Measurements from ENCODE around the gene R3HDM1.
"Not testable (repeated sequence)": the region's sequence is repeated elsewhere in the genome, so short reads cannot be mapped to it uniquely, and the experiment has no call there.

R3HDM1 gene

DNA sequence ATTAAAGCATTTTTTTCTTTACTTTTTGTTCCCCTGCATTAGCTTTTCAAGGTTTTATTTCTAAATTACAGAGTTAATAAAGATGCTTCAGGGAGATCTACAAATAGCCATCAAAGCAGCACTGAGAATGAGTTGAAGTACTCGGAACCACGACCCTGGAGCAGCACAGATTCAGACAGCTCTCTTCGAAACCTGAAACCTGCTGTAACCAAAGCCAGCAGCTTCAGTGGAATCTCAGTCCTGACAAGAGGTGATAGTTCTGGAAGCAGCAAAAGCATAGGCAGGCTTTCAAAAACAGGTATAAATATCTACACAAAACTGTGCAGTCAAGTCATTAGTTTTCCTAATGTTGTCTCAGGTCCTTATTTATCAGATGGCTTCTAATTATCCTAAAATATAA is 107.5 kb downstream of the R3HDM1 start:
- TF ChIP-seq, protein P1, sequence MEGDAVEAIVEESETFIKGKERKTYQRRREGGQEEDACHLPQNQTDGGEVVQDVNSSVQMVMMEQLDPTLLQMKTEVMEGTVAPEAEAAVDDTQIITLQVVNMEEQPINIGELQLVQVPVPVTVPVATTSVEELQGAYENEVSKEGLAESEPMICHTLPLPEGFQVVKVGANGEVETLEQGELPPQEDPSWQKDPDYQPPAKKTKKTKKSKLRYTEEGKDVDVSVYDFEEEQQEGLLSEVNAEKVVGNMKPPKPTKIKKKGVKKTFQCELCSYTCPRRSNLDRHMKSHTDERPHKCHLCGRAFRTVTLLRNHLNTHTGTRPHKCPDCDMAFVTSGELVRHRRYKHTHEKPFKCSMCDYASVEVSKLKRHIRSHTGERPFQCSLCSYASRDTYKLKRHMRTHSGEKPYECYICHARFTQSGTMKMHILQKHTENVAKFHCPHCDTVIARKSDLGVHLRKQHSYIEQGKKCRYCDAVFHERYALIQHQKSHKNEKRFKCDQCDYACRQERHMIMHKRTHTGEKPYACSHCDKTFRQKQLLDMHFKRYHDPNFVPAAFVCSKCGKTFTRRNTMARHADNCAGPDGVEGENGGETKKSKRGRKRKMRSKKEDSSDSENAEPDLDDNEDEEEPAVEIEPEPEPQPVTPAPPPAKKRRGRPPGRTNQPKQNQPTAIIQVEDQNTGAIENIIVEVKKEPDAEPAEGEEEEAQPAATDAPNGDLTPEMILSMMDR (IDR thresholded peaks at IDR 0.05; ENCODE audit: low read depth, low read length) = no peak
- DNase-seq (ENCODE audit: extremely low read depth, low read depth) = no peak

DNA sequence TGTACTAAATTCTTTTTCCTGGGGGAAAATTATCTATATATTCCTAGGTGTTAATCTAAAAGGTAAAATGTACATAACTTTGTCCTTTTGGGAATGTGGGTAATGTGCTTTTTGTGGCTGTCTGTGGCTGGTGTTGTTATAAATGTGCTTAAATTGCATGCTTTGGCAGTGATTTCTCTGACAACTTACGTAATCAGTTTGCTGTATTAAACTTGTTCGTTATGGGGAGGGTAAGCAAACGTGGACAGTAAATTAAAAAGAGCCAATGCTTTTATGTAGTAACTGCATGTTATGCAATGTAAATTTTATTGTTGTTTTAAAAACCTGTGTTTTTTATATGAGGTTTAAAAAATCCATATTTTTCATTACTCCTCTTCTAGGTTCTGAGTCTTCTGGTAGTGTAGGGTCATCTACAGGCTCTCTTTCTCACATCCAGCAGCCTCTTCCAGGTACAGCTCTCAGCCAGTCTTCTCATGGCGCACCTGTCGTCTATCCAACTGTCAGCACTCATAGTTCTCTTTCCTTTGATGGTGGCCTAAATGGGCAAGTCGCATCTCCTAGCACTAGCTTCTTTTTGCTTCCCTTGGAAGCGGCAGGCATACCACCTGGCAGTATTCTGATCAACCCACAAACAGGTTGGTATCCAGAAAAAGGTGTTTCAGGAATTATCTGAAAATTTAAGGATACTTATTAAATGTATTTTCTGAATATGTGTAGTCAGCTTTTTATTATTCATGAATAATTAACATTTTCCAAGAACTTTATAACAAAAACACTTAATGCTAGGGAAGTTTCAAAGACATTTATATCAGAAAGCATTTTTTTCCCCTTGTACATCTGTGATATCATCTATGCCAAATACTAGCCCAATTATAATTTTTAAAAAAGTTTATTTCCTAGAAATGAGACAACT is 110.1 kb downstream of the R3HDM1 start:
- no peak for DNase-seq (ENCODE audit: extremely low read depth, low read depth)
- TF ChIP-seq, protein P1 (IDR thresholded peaks at IDR 0.05; ENCODE audit: low read depth, low read length) = no peak

DNA sequence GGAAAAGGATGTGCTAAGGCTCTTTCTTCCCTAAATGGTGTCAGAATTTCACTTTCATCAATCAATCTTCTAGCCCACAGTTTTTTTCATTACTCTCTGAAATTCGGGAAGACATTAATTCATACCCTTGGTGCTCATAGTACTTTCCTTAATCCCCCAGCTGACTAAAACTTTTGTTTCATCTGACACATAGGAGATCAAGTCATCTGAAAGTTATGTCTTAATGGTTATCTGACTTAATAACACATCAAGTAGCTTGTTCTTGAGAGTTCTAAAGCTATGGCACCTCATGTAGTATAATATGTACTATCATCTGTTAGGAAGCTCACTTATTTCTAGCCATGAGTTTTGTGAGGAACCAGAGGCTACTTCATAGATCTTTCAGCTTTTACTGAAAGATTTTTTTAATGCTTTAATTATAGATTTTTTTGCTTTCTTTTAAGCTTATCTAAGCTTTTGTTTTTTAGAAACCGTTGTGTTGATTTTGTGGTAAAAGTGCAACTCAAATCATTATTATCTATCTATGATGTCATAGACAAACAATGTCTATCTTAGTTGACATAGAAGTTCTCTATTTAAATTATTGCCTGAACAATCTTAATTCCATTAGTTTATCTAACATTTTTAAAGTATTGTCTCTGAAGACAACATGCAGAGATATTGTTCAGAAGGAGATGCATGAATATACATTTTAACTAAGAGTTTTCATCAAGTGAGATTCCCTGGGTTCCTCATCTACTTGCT is 116.7 kb downstream of the R3HDM1 start:
- no peak for DNase-seq (ENCODE audit: extremely low read depth, low read depth)
- TF ChIP-seq, protein P1 (IDR thresholded peaks at IDR 0.05; ENCODE audit: low read depth, low read length) = no peak

DNA sequence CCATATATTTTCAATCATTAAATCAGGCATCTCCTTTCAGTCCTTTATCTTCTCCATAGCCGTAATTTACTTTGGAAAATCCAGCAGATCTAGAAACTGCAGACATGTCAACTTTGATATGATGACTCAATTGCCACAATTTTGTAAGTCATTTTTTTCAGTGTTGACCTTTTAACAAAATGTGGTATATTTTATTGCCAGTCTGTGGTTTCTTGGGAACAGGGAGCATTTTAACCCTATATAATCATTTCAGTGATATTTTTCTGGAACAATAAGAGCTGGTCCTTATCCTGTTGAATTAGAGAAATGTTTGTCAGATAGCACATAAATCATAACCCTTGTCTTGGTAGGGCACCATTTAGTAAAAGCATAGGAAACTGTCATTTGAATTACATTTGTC is 119.4 kb downstream of the R3HDM1 start:
- TF ChIP-seq, protein P1 (IDR thresholded peaks at IDR 0.05; ENCODE audit: low read depth, low read length) = no peak
- no peak for DNase-seq (ENCODE audit: extremely low read depth, low read depth)

DNA sequence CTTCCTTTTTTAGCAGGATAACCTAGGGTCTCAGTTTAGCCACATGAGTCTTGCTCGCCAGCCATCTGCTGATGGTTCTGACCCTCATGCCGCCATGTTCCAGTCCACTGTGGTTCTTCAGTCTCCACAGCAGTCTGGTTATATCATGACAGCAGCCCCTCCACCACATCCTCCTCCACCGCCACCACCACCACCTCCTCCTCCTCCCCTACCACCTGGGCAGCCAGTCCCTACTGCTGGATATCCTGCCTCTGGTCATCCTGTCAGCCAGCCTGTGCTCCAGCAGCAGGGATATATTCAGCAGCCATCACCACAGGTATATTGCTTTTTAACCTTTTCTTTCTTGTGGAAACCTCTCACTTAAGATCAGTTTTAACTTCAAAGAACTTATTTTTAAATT is 120.4 kb downstream of the R3HDM1 start:
- TF ChIP-seq, protein P1 (IDR thresholded peaks at IDR 0.05; ENCODE audit: low read depth, low read length) = no peak
- no peak for DNase-seq (ENCODE audit: extremely low read depth, low read depth)

DNA sequence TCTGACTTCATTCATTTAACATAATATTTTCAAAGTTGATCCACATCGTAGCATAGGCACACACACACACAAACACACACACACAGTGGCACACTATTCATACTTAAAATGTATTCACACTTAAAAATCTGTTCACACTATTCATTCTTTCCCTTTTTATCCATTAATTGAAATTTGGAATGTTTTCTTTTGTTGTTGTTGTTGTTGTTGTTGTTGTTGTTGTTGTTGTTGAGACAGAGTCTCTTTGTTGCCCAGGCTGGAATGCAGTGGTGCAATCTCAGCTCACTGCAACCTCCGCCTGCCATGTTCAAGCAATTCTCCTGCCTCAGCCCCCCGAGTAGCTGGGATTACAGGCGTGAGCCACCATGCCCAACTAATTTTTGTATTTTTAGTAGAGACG is 123.0 kb downstream of the R3HDM1 start:
- DNase-seq (ENCODE audit: extremely low read depth, low read depth) = not testable (repeated sequence)

DNA sequence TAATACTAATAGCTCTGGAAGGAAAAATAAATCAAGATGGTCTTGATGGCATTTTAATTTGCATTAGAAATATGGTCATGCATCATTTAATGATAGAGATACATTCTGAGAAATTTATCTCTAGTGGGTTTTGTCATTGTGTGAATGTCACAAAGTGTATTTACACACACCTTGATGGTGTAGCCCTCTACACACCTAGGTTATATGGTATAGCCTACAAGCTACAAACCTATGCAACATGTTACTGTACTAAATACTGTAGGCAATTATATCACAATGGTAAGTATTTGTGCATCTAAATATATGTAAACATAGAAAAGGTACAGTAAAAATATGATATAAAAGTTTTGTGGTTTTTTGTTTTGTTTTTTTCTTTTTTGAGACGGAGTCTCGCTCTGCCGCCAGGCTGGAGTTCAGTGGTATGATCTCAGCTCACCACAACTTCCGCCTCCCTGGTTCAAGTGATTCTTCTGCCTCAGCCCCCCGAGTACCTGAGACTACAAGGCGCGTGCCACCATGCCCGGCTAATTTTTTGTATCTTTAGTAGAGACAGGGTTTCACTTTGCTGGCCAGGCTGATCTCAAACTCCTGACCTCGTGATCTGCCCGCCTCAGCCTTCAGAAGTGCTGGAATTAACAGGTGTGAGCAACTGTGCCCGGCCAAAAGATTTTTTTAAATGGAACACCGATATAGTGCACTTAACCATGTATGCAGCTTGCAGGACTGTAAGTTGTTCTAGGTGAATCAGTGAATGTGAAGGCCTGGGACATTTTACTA is 126.7 kb downstream of the R3HDM1 start:
- DNase-seq (ENCODE audit: extremely low read depth, low read depth) = no peak
- TF ChIP-seq, protein P1 (IDR thresholded peaks at IDR 0.05; ENCODE audit: low read depth, low read length) = no peak

Data from AG09319 (cell line).